CD4-positive, CD25-positive, alpha-beta regulatory T cell (primary cell): Measurements from ENCODE around the gene RADIL. TPM values are rescaled to one million over a fixed set of nuclear protein-coding genes. Genes with fewer than 3 reads are reported as not detected.

Experiments used
- ATAC-seq, 2 donors: fragments of 150-1000 bp; cut with Tn5 transposase; one replicate each; pipeline ENCODE4 v1.10.0; 2021; ENCODE audit warnings: low read depth in 2 of 2, moderate number of reproducible peaks in 2 of 2, moderate library complexity in 1 of 2
- DNase-seq, 3 donors: peaks; one replicate each; pipeline versions ENCODE4 v3.0.0 to v3.0.0-alpha.2; 2012 to 2022; ENCODE audit warnings: mixed read lengths in 1 of 3
- H3K27ac ChIP-seq: one replicate; pipeline ENCODE4 v1.7.0; 2013; ENCODE audit warnings: mild to moderate bottlenecking, low read length; ENCODE audit not compliant: insufficient read depth, poor library complexity, severe bottlenecking
- H3K27me3 ChIP-seq: one replicate; pipeline ENCODE4 v1.7.0; 2013; ENCODE audit warnings: low read length; ENCODE audit not compliant: control insufficient read depth, insufficient read depth
- H3K36me3 ChIP-seq: one replicate; pipeline ENCODE4 v1.7.0; 2013; ENCODE audit warnings: mild to moderate bottlenecking, low read length, moderate library complexity; ENCODE audit not compliant: control insufficient read depth, insufficient read depth
- H3K4me1 ChIP-seq: 2 replicates; pipeline ENCODE4 v1.7.0; 2013; ENCODE audit warnings: mild to moderate bottlenecking, low read length; ENCODE audit not compliant: insufficient read depth, control insufficient read depth, poor library complexity, severe bottlenecking
- H3K4me3 ChIP-seq: one replicate; pipeline ENCODE4 v1.7.0; 2013; ENCODE audit warnings: low read depth, mild to moderate bottlenecking, low read length, moderate library complexity
- H3K9me3 ChIP-seq, 2 experiments: 1 replicate in 1 of 2; 2 replicates in 1 of 2; pipeline ENCODE4 v1.7.0; 2013; ENCODE audit warnings: low read length in 2 of 2, mild to moderate bottlenecking in 1 of 2, moderate library complexity in 1 of 2; ENCODE audit not compliant: control insufficient read depth in 2 of 2
- H3K27ac Mint-ChIP-seq, 3 donors: one replicate each; pipeline ENCODE4 v1.8.0; 2020 to 2022; ENCODE audit warnings: mild to moderate bottlenecking in 3 of 3, mixed read lengths in 3 of 3, moderate library complexity in 2 of 3
- H3K27me3 Mint-ChIP-seq: one replicate; pipeline ENCODE4 v1.8.0; 2022; ENCODE audit warnings: mild to moderate bottlenecking, mixed read lengths
- H3K36me3 Mint-ChIP-seq: one replicate; pipeline ENCODE4 v1.8.0; 2020; ENCODE audit warnings: mixed read lengths
- H3K4me1 Mint-ChIP-seq, 4 donors: one replicate each; pipeline ENCODE4 v1.8.0; 2020 to 2022; ENCODE audit warnings: mixed read lengths in 4 of 4, mild to moderate bottlenecking in 1 of 4
- H3K4me3 Mint-ChIP-seq, 4 donors: one replicate each; pipeline ENCODE4 v1.8.0; 2020 to 2022; ENCODE audit warnings: mild to moderate bottlenecking in 4 of 4, mixed read lengths in 4 of 4, moderate library complexity in 3 of 4
- H3K9me3 Mint-ChIP-seq, 7 donors: one replicate each; pipeline ENCODE4 v1.8.0; 2020 to 2022; ENCODE audit warnings: mixed read lengths in 7 of 7, mild to moderate bottlenecking in 3 of 7, moderate library complexity in 2 of 7
- polyA plus RNA-seq, 4 donors: library from polyadenylated mRNA; unstranded; fragments of 300-500 nt; fragmentation: Illumina TruSeq; gene quantifications; one replicate each; pipeline ENCODE4 v1.2.3, GENCODE V29; 2021
- total RNA-seq: library from RNA; stranded (reverse); gene quantifications from one replicate; pipeline ENCODE4 v1.2.3, GENCODE V29; 2022

Gene RADIL
- total and polyA plus RNA-seq, 5 donors from 2014 or later: not detected

- DNase-seq: no peak
- H3K4me3 Mint-ChIP-seq: no peak overlapping the region
- ATAC-seq: no peak
- peaks cover 0 to 7% (median 0%) of the 10 kb centered on the region in 4 donors for H3K4me1 Mint-ChIP-seq
- H3K4me1 ChIP-seq: peaks cover 5% of the 10 kb centered on the region
- no peaks in the 10 kb centered on the region for H3K36me3 ChIP-seq
- H3K27me3 Mint-ChIP-seq: peaks cover 25% of the 10 kb centered on the region
- peaks cover 2% of the 10 kb centered on the region for H3K27me3 ChIP-seq
- no peaks in the 10 kb centered on the region for H3K9me3 ChIP-seq
- H3K27ac ChIP-seq: no peak overlapping the region
- peaks cover 0 to 4% (median 2%) of the 10 kb centered on the region in 7 donors for H3K9me3 Mint-ChIP-seq
- H3K4me3 ChIP-seq: no peak overlapping the region
- H3K27ac Mint-ChIP-seq: no peak overlapping the region
- no peaks in the 10 kb centered on the region for H3K36me3 Mint-ChIP-seq
Measured at GRCh38 chr7:4814433-4814832, 69.1 kb downstream of the RADIL start.

DNA sequence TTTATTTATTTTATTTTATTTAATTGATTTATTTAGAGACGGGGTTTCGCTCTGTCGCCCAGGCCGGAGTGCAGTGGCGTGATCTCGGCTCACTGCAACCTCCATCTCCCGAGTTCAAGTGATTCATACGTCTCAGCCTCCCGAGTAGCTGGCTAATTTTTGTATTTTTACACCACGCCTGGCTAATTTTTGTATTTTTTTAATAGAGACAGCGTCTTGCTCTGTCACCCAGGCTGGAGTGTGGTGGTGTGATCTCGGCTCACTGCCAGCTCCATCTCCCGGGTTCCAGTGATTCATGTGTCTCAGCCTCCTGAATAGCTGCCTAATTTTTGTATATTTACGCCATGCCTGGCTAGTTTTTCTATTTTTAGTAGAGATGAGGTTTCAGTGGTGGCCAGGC lies 73.8 kb downstream of the RADIL start:
- H3K4me3 ChIP-seq: no peak overlapping the region
- peaks cover 4% of the 10 kb centered on the region for H3K27me3 ChIP-seq
- Mint-ChIP-seq H3K27ac (no peak overlapping the region), H3K4me1 (peaks cover 0 to 10% (median 0%) of the 10 kb centered on the region in 4 donors), H3K4me3 (no peak overlapping the region), H3K9me3 (peaks cover 0 to 5% (median 2%) of the 10 kb centered on the region in 7 donors), H3K36me3 (no peaks in the 10 kb centered on the region), H3K27me3 (peaks cover 34% of the 10 kb centered on the region)
- no peaks in the 10 kb centered on the region for H3K9me3 ChIP-seq
- DNase-seq: no peak
- H3K4me1 ChIP-seq: peaks cover 10% of the 10 kb centered on the region
- ATAC-seq: no peak
- H3K27ac ChIP-seq: no peak overlapping the region
- no peaks in the 10 kb centered on the region for H3K36me3 ChIP-seq

- H3K36me3 ChIP-seq: no peaks in the 10 kb centered on the region
- ATAC-seq (no peak), DNase-seq (peak in 1 of 3 donors; percentile 31)
- H3K27me3 ChIP-seq: peaks cover 4% of the 10 kb centered on the region
- H3K27ac ChIP-seq: no peak overlapping the region
- no peaks in the 10 kb centered on the region for H3K9me3 ChIP-seq
- no peaks in the 10 kb centered on the region for H3K36me3 Mint-ChIP-seq
- H3K4me3 ChIP-seq: no peak overlapping the region
- peak overlapping the region in 3 of 4 donors; percentile 69 to 89 (median 75) for H3K4me3 Mint-ChIP-seq
- H3K4me1 Mint-ChIP-seq: peaks cover 0 to 10% (median 0%) of the 10 kb centered on the region in 4 donors
- H3K9me3 Mint-ChIP-seq: peaks cover 0 to 5% (median 2%) of the 10 kb centered on the region in 7 donors
- H3K27me3 Mint-ChIP-seq: peaks cover 34% of the 10 kb centered on the region
- H3K27ac Mint-ChIP-seq: peak overlapping the region in 1 of 3 donors; percentile 69
- H3K4me1 ChIP-seq: peaks cover 10% of the 10 kb centered on the region
Measured at GRCh38 chr7:4809091-4809591, 74.4 kb downstream of the RADIL start.

- Mint-ChIP-seq H3K36me3 (no peaks in the 10 kb centered on the region), H3K27me3 (peaks cover 34% of the 10 kb centered on the region), H3K4me1 (peaks cover 0 to 10% (median 0%) of the 10 kb centered on the region in 4 donors), H3K4me3 (peak overlapping the region in 2 of 4 donors; percentile 15 to 46), H3K27ac (peak overlapping the region in 1 of 3 donors; percentile 71), H3K9me3 (peaks cover 0 to 5% (median 2%) of the 10 kb centered on the region in 7 donors)
- H3K9me3 ChIP-seq: no peaks in the 10 kb centered on the region
- H3K27ac ChIP-seq: no peak overlapping the region
- DNase-seq (no peak), ATAC-seq (no peak)
- H3K4me1 ChIP-seq: peaks cover 10% of the 10 kb centered on the region
- H3K36me3 ChIP-seq: no peaks in the 10 kb centered on the region
- peaks cover 4% of the 10 kb centered on the region for H3K27me3 ChIP-seq
- H3K4me3 ChIP-seq: no peak overlapping the region
Measured at GRCh38 chr7:4808565-4808964, 75.0 kb downstream of the RADIL start.

DNA sequence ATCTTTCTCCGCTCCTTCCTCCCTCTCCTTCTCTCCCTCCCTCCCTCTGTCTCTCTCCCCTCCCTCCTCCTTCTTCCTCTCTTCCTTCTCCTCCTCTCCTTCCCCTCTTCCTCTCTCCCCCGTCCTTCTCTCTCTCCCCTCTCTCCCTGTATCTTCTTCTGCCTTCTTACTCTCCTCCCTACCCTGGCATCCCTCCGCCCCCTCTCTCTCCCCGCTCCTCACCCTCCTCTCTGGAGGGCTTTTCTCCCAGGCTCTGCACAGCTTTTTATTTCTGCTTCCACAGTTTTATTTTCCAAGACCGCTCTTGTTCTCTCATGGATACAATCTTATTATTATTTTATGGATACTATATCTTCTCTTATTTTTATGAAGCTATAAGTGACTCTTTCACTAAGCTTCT lies 75.5 kb downstream of the RADIL start:
- peaks cover 2% of the 10 kb centered on the region for H3K27me3 ChIP-seq
- H3K9me3 Mint-ChIP-seq: peaks cover 0 to 4% (median 0%) of the 10 kb centered on the region in 7 donors
- no peak overlapping the region for H3K4me3 ChIP-seq
- H3K27me3 Mint-ChIP-seq: peaks cover 30% of the 10 kb centered on the region
- no peaks in the 10 kb centered on the region for H3K36me3 ChIP-seq
- H3K4me1 ChIP-seq: peaks cover 10% of the 10 kb centered on the region
- H3K36me3 Mint-ChIP-seq: no peaks in the 10 kb centered on the region
- DNase-seq: no peak
- peaks cover 0 to 10% (median 0%) of the 10 kb centered on the region in 4 donors for H3K4me1 Mint-ChIP-seq
- H3K27ac ChIP-seq: no peak overlapping the region
- H3K4me3 Mint-ChIP-seq: no peak overlapping the region
- H3K9me3 ChIP-seq: no peaks in the 10 kb centered on the region
- no peak for ATAC-seq
- H3K27ac Mint-ChIP-seq: no peak overlapping the region

GRCh38 chr7:4807598-4808016 lies 75.9 kb downstream of the RADIL start:
- DNase-seq (no peak), ATAC-seq (no peak)
- Mint-ChIP-seq H3K4me1 (peaks cover 0 to 10% (median 0%) of the 10 kb centered on the region in 4 donors), H3K9me3 (peaks cover 0 to 1% (median 0%) of the 10 kb centered on the region in 7 donors), H3K27me3 (peaks cover 26% of the 10 kb centered on the region), H3K36me3 (no peaks in the 10 kb centered on the region), H3K4me3 (no peak overlapping the region), H3K27ac (no peak overlapping the region)
- Histone ChIP-seq H3K36me3 (no peaks in the 10 kb centered on the region), H3K4me1 (peaks cover 10% of the 10 kb centered on the region), H3K27ac (no peak overlapping the region), H3K4me3 (no peak overlapping the region), H3K27me3 (peaks cover 2% of the 10 kb centered on the region), H3K9me3 (no peaks in the 10 kb centered on the region)

GRCh38 chr7:4806983-4807597 lies 76.4 kb downstream of the RADIL start:
- Histone ChIP-seq H3K9me3 (no peaks in the 10 kb centered on the region), H3K4me3 (no peak overlapping the region), H3K27ac (no peak overlapping the region), H3K4me1 (peaks cover 10% of the 10 kb centered on the region), H3K27me3 (peaks cover 2% of the 10 kb centered on the region), H3K36me3 (no peaks in the 10 kb centered on the region)
- Mint-ChIP-seq H3K27me3 (peaks cover 23% of the 10 kb centered on the region), H3K9me3 (peaks cover 0 to 1% (median 0%) of the 10 kb centered on the region in 7 donors), H3K27ac (peak overlapping the region in 1 of 3 donors; percentile 60), H3K4me1 (peaks cover 0 to 10% (median 0%) of the 10 kb centered on the region in 4 donors), H3K36me3 (no peaks in the 10 kb centered on the region), H3K4me3 (no peak overlapping the region)
- DNase-seq (no peak), ATAC-seq (no peak)

- Histone ChIP-seq H3K27me3 (peaks cover 2% of the 10 kb centered on the region), H3K27ac (no peak overlapping the region), H3K4me1 (peaks cover 10% of the 10 kb centered on the region), H3K4me3 (no peak overlapping the region), H3K9me3 (no peaks in the 10 kb centered on the region), H3K36me3 (no peaks in the 10 kb centered on the region)
- DNase-seq (no peak), ATAC-seq (no peak)
- Mint-ChIP-seq H3K27me3 (peaks cover 21% of the 10 kb centered on the region), H3K36me3 (no peaks in the 10 kb centered on the region), H3K9me3 (peaks cover 0 to 1% (median 0%) of the 10 kb centered on the region in 7 donors), H3K4me1 (peaks cover 0 to 13% (median 0%) of the 10 kb centered on the region in 4 donors), H3K27ac (no peak overlapping the region), H3K4me3 (no peak overlapping the region)
Measured at GRCh38 chr7:4805984-4806300, 77.6 kb downstream of the RADIL start.
